ENCODE results near the gene SMIM13.
A peak's percentile ranks its signal among the peaks of the same experiment; 100 is the strongest.
"Not testable (repeated sequence)": the region's sequence is repeated elsewhere in the genome, so short reads cannot be mapped to it uniquely, and the experiment has no call there.

The SMIM13 gene

GRCh38 chr6:11085758-11086435, 7.7 kb upstream of the SMIM13 start:
- DNase-seq = no peak

- DNase-seq = not testable (repeated sequence)
Observed at GRCh38 chr6:11087141-11087812, 6.4 kb upstream of the SMIM13 start.

GRCh38 chr6:11089695-11090094, 3.9 kb upstream of the SMIM13 start:
- DNase-seq = no peak

GRCh38 chr6:11091141-11091540, 2.5 kb upstream of the SMIM13 start:
- DNase-seq = not testable (repeated sequence)

GRCh38 chr6:11092668-11093375, 812 bp upstream of the SMIM13 start:
- peak; percentile 54 for DNase-seq

- no peak for DNase-seq
Observed at GRCh38 chr6:11093376-11093625, 333 bp upstream of the SMIM13 start.

- peak; percentile 48 for DNase-seq
Observed at GRCh38 chr6:11094411-11094851, 797 bp downstream of the SMIM13 start.

GRCh38 chr6:11094941-11095340, 1.3 kb downstream of the SMIM13 start:
- no peak for DNase-seq

- DNase-seq = peak; percentile 73
Observed at GRCh38 chr6:11096109-11096508, 2.5 kb downstream of the SMIM13 start.

GRCh38 chr6:11097476-11097875, 3.8 kb downstream of the SMIM13 start:
- DNase-seq = peak; percentile 43

GRCh38 chr6:11098004-11098403, 4.4 kb downstream of the SMIM13 start:
- DNase-seq = no peak

- no peak for DNase-seq
Observed at GRCh38 chr6:11101417-11101816, 7.8 kb downstream of the SMIM13 start.

- DNase-seq = no peak
Observed at GRCh38 chr6:11103065-11103464, 9.4 kb downstream of the SMIM13 start.

GRCh38 chr6:11108726-11109125, 15.1 kb downstream of the SMIM13 start:
- DNase-seq = no peak

GRCh38 chr6:11110921-11111768, 17.5 kb downstream of the SMIM13 start, which contains the start of gene ERVFRD-1:
Gene ERVFRD-1, minus strand, starts transcription at chr6:11111725. Its CDS starts 6,415 bp downstream, at chr6:11105310.
- DNase-seq = no peak

GRCh38 chr6:11111769-11112437, 18.3 kb downstream of the SMIM13 start:
- peak; percentile 30 for DNase-seq

GRCh38 chr6:11113038-11113437, 19.4 kb downstream of the SMIM13 start:
- DNase-seq = no peak

- not testable (repeated sequence) for DNase-seq
Observed at GRCh38 chr6:11115808-11116536, 22.3 kb downstream of the SMIM13 start.

- peak; percentile 67 for DNase-seq
Observed at GRCh38 chr6:11120271-11121005, 26.8 kb downstream of the SMIM13 start.

- no peak for DNase-seq
Observed at GRCh38 chr6:11121851-11122250, 28.2 kb downstream of the SMIM13 start.

- DNase-seq = no peak
Observed at GRCh38 chr6:11122380-11122779, 28.7 kb downstream of the SMIM13 start.

Measured in hematopoietic multipotent progenitor cell treated with erythropoietin and hydrocortisone succinate and interleukin-3 and kit ligand, for 8 days (in vitro differentiated cells).